Left cardiac atrium (tissue), 4 donors: ENCODE data around the gene COL4A6. TPM values are rescaled to one million over a fixed set of nuclear protein-coding genes. Genes with fewer than 3 reads are reported as not detected.

ENCODE experiments used
- ATAC-seq, 2 donors: fragments of 200-7000 bp; cut with Tn5 transposase; one replicate each; pipeline ENCODE4 v1.9.1; 2020; ENCODE audit warnings: mild to moderate bottlenecking in 2 of 2, moderate library complexity in 2 of 2
- DNase-seq: peaks from one replicate; pipeline ENCODE4 v3.0.0-alpha.2; 2020
- intact Hi-C, 2 donors: fragments of 100-400 bp; cut with DNase I; formaldehyde crosslinking; loops; one replicate each; pipeline versions ENCODE4 v1.14.1 to v1.15.1; 2022 to 2023
- total RNA-seq, 2 donors: library from RNA; stranded (reverse); fragmentation: NEBNext Ultra II Directional; extraction: Animal tissue kit (Norgen Biotek cat#: 25700); gene quantifications; one replicate each; pipeline ENCODE4 v1.2.1, GENCODE V29; 2021
- donor health status: DM: no; HTN: yes; CAD: no.
- donor health status: DM: no; HTN: yes; CAD: no; lungs with severe emphysema.
- donor health status: DM: yes; HTN: yes; CAD: no.
- donor health status: Dilated cardiomyopathy.

The COL4A6 gene
- total RNA-seq, 2 donors from 2014 or later: 13.7 to 14.7 TPM

DNA sequence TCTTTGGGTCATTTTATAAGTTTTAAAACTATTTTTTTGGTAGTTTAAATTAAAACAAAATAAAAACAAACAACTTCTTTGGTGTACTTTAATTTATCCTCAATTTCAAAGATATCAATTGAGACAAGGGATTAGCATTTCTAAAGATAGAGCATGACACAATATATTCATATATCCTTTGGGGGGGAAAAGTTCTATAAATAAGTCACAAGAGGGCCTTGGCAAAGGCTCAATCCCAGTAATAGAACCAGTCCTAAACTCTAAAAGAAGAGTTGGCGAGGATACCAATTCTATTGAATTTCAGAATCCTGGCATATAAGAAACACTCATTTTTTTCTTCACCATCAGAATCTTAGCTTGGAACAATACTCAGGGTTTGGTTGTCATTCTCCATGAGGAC, 89.7 kb downstream of the COL4A6 start:
- intact Hi-C loops: no loop called here
- ATAC-seq (no peak), DNase-seq (no peak)

DNA sequence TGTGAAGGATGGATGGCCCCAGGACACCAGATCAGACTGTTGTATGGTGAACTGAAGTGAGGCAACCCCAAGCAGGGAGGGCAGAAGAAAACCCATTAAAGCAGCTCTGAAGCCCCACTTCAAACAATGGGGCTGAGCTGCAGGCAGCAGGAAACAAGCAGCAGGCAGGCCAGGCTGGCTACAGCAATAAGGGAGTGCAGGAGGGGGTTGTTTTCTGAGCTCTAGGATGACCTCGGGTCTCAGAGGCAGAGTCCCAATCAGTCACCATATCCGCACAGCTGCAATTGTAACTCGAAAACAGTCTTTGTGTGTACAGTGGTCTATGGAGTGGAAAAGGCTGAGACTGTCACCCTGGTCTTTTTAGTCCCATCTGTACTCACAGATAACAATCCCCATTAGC, 90.4 kb downstream of the COL4A6 start:
- intact Hi-C loops: no loop called here
- DNase-seq: no peak
- no peak for ATAC-seq

DNA sequence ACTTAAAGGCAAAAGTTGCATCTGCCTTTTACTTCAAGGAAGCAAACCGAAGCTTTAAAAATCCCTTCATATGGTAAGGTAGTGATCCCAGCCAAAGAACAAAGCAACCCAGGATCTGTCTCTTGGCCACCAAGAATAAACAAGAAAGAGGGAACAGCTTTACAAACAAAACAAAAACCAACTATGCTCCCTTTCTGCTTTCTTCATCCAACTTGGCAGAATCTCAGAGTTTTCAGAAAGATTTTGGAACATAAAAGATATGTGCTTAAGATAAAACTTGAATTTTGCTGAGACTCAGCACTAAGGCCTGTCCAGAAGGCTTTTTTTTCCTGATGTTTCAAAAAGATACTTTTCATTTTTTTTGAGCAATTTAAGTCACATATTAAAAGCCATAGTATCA, 94.0 kb downstream of the COL4A6 start:
- intact Hi-C loops: no loop called here

DNA sequence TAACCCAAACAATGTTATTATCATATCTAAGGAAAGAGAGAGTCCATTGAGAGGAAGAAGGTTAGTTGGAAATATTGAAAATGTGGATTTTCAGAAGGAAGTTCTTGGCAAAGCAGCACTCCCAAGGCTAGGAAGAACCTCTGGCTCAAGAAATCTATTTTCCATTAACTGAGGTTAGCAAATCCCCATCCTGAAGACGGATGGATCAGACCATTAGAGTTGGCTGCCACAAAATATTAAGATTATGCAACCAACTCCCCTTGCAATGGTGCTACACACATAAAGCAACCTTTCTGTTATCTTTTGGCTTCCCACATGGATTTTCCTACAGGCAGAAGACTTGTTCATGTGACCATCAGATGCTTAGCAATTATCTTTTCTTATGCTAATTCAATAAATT, 96.3 kb downstream of the COL4A6 start:
- DNase-seq (no peak), ATAC-seq (no peak)
- intact Hi-C loops: no loop called here

More for the DNA sequence above, 94.0 kb downstream of the COL4A6 start:
- no peak for ATAC-seq
- no peak for DNase-seq

DNA sequence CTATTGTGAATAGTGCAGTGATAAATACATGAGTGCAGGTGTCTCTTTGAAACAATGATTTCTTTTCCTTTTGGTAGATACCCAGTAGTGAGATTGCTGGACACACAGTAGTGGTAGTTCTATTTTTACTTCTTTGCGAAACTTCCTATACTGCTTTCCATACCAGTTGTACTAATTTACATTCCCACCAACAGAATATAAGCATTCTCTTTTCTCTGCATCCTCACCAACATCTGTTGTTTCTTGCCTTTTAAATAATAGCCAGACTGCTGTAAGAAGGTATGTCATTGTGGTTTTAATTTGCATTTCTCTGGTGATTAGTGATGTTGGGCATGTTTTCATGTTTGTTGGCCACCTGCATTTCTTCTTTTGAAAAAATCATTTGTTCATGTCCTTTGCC, 105.9 kb downstream of the COL4A6 start:
- no peak for ATAC-seq
- intact Hi-C loops: no loop called here
- no peak for DNase-seq

DNA sequence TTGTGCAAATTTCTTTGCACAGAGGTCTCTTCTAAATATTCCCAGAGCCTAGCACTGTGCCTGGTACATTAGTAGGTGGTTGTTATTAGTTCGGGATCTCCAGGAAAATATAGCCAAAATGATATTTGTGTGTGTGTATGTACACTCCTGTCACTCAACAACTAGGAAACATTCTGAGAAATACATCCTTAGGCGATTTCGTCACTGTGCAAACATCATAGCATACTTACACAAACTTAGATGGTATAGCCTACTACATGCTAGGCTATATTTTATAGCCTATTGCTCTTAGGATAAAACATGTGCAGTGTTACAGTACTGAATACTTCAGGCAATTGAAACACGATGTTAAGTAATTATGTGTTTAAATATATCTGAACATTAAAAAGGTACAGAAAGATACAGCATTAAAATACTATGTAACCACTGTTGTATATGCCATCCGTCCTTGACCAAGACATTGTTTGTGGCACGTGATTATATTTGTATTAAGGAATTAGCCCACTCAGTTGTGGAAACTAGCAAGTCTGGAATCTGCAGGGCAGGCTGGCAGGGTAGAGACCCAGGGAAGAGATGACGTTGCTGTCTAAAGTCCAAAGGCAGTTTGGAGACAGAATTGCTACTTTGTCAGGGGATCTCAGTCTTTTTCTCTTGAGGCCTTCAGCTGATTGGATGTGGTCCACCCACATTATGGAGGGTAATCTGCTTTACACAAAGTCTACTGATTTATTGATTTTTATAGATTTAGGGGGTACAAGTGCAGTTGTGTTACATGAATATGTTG, 106.9 kb downstream of the COL4A6 start:
- DNase-seq: no peak
- intact Hi-C loops: no loop called here
- no peak for ATAC-seq

DNA sequence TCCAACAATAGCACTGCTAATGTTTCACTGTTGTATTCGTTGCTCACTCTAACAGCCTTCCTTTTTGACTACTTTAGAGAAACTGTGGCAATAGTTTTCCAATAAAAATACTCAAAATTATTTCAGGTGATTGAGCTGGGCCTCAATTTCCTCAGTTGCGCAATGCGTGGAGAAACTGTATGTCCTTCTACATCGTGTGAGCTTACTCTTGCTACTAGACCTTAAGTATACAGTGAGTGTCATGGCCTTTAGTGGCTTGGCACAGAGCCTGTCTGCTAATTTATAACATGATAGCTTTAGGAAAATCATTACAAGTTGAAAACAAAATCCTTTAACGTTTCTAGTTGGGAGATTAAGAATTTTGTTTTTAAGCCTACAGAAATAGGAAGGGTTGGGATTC, 114.5 kb downstream of the COL4A6 start:
- DNase-seq (no peak), ATAC-seq (no peak)
- intact Hi-C loops: no loop called here

DNA sequence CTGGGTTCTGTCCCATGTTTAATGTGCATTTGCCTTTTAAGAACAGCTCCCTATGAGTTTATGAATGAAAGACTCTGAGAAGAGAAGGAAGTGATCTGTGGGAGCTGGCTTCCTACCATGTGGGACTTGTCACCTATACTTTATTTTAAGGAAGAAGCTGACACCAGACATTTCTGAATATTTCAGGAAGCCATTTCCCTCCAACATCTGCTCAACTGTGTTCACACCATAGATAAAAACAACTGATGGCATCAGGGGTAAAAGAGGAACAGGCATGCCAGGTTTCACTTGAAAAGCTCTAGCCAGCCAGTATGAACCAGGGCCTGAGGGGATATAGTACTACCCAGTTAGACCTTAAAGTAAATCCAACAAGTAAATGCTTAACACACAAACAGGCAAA, 116.0 kb downstream of the COL4A6 start:
- ATAC-seq (no peak), DNase-seq (no peak)
- intact Hi-C loops: no loop called here

DNA sequence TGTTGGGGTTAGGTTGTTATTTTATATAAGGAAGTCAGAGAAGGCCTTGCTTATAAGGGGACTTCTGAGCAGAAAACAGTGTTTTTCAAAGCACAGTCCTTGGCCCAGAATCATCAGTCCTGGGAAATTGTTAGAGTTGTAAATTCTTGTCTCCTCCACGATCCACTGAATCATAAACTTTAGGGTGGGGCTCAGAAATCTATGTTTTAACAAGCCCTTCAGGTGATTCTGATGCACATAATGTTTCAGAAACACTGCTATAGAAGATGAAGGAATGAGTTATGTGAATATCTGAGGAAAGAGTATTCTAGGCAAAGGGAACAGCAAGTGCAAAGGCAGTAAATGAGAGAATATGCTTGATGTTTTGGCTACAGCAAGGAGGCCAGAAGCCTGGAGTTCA, 121.8 kb downstream of the COL4A6 start:
- DNase-seq (no peak), ATAC-seq (no peak)
- intact Hi-C loops: no loop called here

DNA sequence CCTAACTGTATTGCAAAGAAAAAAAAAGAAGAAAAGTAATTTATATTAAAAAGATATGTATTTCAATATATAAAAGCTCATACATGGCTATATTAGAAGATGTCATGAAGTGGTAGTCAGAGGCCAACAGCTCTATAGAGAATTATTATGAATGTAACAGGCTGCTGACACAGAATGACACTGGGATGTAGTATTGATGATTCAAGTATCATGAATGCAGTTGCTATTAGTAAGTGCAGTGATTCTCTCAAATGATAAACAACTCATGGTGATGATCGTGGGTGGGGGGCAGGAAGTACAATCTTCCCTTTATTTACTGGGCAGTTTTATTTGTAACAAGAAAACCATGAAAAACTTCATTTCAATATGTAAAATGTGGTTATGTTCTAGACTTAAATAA, 124.6 kb downstream of the COL4A6 start:
- ATAC-seq: no peak
- intact Hi-C loops: no loop called here
- no peak for DNase-seq

DNA sequence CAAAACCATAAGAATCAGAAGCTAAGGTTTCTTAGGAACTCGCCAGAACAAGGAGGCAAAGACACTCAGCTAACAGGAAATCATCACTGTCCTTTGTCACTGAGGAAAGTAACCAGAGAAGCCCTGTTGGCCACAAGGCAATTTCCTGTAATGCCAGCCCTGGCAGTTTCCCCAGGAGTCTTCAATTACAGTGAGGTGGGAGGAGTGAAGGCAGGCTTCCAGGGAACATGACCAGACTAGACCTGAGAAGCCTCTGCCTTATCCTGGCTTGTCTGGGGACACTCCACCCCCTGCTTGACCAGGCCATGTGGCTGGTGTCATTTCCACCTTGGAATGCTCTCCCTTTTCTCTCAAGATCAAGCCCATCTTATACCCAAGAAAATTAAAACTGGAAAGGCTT, 125.3 kb downstream of the COL4A6 start:
- intact Hi-C loops: no loop called here
- peak; percentile 29 for DNase-seq
- ATAC-seq: peak; percentile 82 to 87

DNA sequence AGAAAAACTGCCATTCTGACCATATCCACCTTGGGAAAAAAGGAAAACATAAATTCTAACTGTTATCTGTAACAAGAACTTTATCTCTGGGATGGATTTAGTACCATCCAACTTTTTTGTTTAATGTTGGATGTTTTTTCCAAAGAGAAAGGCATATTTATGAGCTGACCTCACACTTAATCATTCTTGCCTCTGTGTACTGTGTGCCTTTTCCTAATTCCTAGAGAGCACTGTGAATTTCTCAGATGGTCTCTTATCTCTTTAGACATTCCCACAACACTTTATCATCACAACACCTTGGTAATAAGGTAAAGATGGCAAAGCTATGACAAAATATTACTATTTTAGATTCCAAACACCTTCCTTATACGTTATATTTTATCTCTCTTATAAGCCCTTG, 126.2 kb downstream of the COL4A6 start:
- DNase-seq: no peak
- ATAC-seq: peak in 1 of 2 donors; percentile 47
- intact Hi-C loops: no loop called here

DNA sequence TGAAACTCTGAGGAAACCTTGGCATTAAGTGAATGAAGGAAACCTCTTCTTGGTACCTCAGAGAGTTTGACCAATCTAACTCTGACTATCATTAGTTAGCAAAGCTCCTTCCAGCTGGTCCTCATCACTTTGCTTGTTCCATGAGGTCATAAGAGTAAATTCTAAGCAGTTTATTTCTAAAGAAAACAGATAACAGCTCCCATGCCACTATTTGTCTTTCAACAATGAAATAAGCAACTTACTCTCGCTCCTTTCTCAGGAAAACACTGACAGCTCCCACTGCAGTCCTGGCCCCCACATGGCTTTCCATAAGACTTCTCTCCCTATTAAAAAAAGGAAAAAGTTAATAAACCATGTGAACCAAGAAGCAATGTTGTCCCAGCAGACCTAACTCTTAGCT, 127.7 kb downstream of the COL4A6 start:
- intact Hi-C loops: no loop called here
- ATAC-seq (no peak), DNase-seq (no peak)

DNA sequence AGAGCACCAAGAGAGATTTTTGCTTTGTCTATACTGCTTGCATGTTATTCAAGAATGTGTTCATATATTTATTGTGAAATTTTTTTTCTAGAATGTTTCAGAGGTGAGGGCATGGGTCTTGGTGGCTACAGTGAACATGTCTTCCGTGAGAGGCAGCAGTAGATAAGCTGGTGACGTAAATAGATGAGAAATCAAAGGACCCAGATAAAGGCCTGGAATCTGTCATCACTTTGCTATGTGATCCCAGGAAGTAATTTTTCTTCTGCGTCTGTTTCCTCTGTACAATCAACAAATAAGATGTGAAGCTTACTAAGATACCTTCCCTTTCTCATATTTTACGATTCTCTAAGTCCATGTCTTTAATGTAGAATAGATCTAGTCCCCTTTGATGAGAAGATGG, 129.1 kb downstream of the COL4A6 start:
- ATAC-seq: no peak
- intact Hi-C loops: no loop called here
- no peak for DNase-seq

DNA sequence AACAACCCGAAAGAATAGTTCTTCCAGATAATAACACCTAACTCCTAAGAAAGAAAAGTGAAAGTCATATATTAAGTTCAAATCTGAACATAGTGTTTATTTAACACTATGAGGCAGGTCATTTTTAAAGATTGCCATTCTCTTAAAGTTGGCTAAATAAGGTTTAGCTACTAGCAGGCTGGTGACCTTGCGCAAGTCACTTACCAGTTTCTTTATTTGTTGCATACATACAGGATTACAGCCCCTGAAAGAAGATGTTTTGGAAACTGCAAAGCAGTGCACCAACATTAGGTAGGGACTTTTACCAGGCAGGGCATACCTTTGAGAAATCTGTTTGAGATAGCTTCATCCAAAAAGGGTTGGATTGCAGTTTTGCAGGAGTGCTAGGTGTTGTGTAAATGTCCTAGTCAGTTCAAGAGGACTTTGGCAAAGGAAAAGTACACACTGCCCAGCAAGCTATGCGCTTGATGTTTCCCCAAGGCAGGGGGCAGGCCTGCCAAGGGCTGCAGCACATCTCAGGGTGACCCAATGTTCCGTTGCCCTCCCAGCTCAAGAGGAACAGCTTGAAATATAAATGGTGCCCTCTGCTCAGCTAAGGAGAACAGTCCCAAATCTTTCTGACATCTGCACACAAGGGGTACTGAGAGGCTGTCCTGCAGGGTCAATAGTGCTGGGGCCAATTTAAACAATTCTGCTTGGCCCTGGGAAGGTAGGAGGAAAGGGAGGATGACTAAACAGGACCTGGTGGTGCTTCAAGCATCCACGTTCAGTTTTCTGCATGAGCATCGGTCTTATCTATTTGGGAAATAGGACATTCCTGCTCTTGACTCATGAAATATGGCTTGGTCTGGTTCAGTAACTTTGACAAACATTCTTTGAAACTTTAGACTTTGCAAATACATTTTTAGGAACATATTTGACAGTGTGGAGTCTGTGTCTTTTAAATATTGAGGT, 130.8 kb downstream of the COL4A6 start:
- ATAC-seq (peak; percentile 74 to 78), DNase-seq (peak; percentile 20)
- intact Hi-C loops: no loop called here

DNA sequence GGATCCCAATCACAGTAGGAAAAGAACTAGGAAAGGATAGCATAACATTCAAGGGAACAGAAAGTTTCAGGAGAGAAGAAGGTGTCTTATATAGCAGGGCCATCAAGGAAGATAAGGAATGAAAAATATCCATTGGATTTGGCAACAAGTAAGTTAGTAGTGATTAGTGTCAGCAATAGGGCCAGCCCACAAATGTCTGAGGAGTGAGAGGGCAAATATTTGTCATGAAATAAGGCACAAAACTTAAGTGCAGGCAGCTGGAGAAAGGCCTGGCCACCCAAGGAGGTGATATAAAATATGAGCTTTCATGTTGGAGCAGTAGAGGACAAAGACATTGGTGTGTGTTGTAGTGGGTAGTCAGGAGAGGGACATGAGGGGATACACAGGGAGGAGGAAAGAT, 132.1 kb downstream of the COL4A6 start:
- DNase-seq (no peak), ATAC-seq (no peak)
- intact Hi-C loops: no loop called here

DNA sequence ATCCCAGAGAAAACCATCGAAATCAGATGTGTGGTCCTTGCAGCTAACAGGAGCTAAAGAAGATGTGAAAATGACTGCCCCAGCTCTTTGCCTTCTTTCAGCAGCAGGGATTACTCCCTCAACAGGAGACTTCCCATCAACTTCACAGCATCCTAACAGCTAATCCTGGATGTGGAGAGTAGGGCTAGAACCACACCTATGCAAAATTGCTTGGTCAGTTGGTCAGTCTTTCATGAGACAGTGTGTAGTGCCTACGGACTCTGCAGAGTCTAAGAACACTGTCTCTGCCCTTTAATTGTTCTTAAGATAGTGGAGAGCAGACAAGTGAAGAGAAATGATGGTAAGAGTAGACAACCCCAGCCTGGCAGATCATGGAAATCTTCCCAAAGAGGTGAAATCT, 133.5 kb downstream of the COL4A6 start:
- intact Hi-C loops: no loop called here
- ATAC-seq (no peak), DNase-seq (no peak)

DNA sequence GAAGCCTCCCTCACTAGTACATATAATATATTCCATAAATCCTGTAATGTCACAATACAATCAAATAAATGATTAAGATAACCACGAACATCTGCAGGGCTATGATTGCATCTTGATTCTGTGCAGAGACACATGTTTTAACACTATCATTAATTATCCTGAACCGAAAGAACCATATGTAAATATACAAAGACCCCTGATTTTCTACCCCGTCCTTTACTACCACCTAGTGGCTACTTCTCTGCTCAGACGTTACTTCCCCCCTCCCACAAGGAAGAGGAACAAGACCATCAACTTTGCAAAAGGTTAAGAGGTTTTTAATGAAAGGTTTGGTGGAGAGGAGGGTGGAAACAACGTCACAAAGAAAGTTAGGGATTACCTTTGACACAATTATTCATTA, 134.0 kb downstream of the COL4A6 start:
- ATAC-seq (no peak), DNase-seq (no peak)
- intact Hi-C loops: no loop called here

DNA sequence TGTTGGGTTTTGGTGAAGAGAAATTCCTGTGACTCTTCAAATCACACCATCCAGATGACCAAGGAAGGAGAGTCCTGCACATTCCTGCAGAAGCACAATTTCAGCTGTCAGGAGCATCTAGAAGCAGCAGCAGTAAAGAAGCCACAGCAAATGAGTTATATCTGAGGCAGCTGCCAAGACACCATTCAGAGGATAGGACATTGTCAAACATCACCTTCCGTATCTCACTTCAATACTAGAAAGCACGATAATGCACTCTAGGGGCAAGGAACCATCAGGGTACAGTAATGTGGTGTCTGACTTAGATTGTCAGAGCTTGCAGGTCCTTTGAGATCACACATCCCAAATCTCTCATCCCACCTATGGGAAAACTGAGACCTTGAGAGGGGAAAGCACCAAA, 134.5 kb downstream of the COL4A6 start:
- intact Hi-C loops: no loop called here
- ATAC-seq (peak; percentile 79 to 90), DNase-seq (no peak)

DNA sequence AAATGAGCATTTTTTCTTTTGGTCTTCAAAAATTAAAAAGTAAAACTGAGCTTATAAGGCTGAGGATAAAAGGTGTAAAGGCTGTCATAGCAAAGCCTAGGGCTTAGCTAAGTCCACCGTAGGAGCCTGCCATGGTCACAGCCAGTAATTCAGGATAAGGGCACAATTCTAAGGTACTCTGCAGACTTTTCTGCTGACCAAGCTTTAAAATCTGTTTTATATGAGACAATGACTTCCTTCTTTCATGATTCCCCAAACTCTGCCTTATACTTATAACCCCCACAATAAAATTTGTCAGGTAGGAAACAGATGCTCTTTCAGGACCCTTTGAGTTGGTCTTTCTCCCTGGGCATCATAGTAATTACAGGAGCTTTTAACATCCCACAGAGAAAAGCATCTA, 138.5 kb downstream of the COL4A6 start:
- DNase-seq (no peak), ATAC-seq (no peak)
- intact Hi-C loops: no loop called here
